Fibroblast of skin of left quadriceps (primary cell): ENCODE results near the gene RGS3.

ENCODE experiments used
- DNase-seq, 2 experiments: peaks; one replicate each; pipeline ENCODE4 v3.0.0-alpha.2; 2013; ENCODE audit warnings: low read depth in 2 of 2

RGS3 gene

GRCh38 chr9:113570749-113571711 is 107.5 kb downstream of the RGS3 start:
- no peak for DNase-seq

GRCh38 chr9:113572076-113572861 is 108.7 kb downstream of the RGS3 start:
- DNase-seq = no peak

GRCh38 chr9:113573046-113573958 is 109.8 kb downstream of the RGS3 start:
- DNase-seq = no peak

GRCh38 chr9:113573959-113574352 is 110.4 kb downstream of the RGS3 start:
- no peak for DNase-seq

GRCh38 chr9:113574441-113575262 is 111.1 kb downstream of the RGS3 start:
- DNase-seq = no peak

GRCh38 chr9:113577525-113578261 is 114.2 kb downstream of the RGS3 start:
- DNase-seq = no peak

GRCh38 chr9:113578279-113578865 is 114.8 kb downstream of the RGS3 start:
- no peak for DNase-seq

- DNase-seq = peak; percentile 70 to 74
Observed at GRCh38 chr9:113578882-113579282, 115.4 kb downstream of the RGS3 start.

GRCh38 chr9:113579283-113580040 is 115.9 kb downstream of the RGS3 start:
- no peak for DNase-seq

GRCh38 chr9:113580041-113580953 is 116.8 kb downstream of the RGS3 start:
- no peak for DNase-seq

GRCh38 chr9:113580954-113581311 is 117.4 kb downstream of the RGS3 start:
- DNase-seq = no peak

GRCh38 chr9:113581865-113582697 is 118.6 kb downstream of the RGS3 start:
- no peak for DNase-seq

GRCh38 chr9:113582698-113583200 is 119.2 kb downstream of the RGS3 start:
- DNase-seq = no peak

GRCh38 chr9:113583511-113584427 is 120.2 kb downstream of the RGS3 start:
- DNase-seq = no peak

GRCh38 chr9:113584428-113585084 is 121.0 kb downstream of the RGS3 start:
- DNase-seq = no peak
